Measurements from ENCODE around the gene GOLGA8O. TPM values are rescaled to one million over a fixed set of nuclear protein-coding genes. Genes with fewer than 3 reads are reported as not detected.
"Not testable (repeated sequence)": the region's sequence is repeated elsewhere in the genome, so short reads cannot be mapped to it uniquely, and the experiment has no call there.

GOLGA8O gene, protein sequence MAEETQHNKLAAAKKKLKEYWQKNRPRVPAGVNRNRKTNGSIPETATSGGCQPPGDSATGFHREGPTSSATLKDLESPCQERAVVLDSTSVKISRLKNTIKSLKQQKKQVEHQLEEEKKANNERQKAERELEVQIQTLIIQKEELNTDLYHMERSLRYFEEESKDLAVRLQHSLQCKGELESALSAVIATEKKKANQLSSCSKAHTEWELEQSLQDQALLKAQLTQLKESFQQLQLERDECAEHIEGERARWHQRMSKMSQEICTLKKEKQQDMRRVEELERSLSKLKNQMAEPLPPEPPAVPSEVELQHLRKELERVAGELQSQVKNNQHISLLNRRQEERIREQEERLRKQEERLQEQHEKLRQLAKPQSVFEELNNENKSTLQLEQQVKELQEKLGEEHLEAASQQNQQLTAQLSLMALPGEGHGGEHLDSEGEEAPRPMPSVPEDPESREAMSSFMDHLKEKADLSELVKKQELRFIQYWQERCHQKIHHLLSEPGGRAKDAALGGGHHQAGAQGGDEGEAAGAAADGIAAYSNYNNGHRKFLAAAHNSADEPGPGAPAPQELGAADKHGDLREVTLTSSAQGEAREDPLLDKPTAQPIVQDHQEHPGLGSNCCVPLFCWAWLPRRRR
- total RNA-seq: under 1 TPM in 1 of 4 donors, not detected in 3; 0.56 TPM

DNA sequence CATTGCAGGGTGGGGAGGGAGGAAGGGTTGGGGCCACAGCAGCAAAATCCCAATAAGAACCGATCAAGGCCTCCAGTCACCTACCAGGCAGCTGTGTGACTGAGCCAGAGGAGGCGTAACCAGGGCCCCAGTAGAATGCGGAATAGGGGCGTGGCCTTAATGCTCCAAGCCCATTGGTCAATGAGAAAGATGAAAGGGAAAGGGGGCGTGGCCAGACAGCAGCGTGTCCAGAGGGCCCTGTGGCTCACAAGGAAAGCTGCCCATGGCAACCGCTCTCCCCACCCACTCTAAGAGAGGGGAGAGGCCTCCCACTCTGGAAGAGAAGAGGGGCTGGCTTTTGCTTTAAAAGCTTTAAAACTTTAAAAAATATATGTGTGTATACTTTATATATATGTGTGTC, at the start of gene GOLGA8O:
TSS of gene GOLGA8O (minus strand) at position 101 of the 400 bp plus-strand sequence. CDS start at position 3, 98 bp downstream.
- DNase-seq; H3K4me1 ChIP-seq; intact Hi-C loops (cut with DNase I; ENCODE audit: low total_unique reads); H3K9me3 ChIP-seq; in situ Hi-C loops (cut with MboI; ENCODE audit: low sequenced_read_pairs in 4 of 4); H3K27ac ChIP-seq; H3K4me3 ChIP-seq; H3K27me3 ChIP-seq; H3K36me3 ChIP-seq; ATAC-seq: not testable (repeated sequence)

DNA sequence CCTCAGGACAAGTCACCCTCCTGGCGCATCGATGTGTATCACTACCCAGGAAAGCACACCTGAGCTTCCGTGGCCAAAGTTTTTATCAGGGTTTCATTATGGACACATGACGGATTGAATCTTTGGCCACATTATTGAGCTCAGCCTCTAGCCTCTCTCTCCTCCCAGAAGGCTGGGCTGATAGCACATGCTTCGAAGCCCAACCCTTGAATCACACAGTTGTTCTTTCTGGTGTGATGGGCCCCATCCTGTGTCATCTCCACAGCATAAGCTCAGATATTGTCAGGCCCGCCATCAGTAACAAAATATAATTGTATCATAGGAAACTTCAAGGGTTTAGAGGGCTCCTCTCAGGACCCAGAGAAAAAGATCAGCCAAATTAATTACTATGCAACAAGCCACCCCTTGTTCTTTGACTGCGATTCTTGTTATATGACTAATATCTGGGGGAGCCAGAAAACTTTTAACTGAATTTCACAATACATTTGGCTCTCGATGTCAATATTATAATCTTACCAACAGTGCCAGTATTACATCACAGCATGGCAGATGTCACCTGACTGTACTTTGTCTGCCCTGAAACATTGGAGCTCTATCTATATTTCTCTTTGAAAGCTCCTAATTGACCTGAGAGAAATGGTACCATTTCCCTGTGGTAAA, 48.8 kb upstream of the GOLGA8O start:
- H3K27me3 ChIP-seq; in situ Hi-C loops (cut with MboI; ENCODE audit: low sequenced_read_pairs in 4 of 4); intact Hi-C loops (cut with DNase I; ENCODE audit: low total_unique reads); H3K4me3 ChIP-seq; H3K27ac ChIP-seq; H3K9me3 ChIP-seq; H3K4me1 ChIP-seq; H3K36me3 ChIP-seq; DNase-seq: not testable (repeated sequence)
- peak; percentile 39 to 45 for ATAC-seq

DNA sequence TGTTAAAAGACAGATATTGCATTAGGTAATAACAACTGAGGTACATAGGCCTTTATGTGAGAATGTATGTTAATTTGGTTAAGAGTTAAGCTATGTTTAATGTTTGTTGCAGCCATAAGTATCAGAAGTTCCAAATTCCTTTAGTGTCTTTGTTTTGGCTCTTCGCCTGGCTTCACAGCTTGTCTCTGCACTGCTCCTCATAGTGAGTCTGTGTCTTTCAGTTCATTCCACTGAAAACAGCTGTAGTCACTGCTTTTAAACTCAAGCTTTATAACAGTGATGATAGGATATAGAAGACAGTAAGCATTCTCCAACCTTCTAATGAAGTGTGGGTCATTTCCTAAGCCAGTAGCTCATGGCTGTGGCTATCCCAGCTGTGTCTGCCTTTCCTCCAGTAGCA, 47.5 kb upstream of the GOLGA8O start:
- not testable (repeated sequence) for ATAC-seq, DNase-seq

DNA sequence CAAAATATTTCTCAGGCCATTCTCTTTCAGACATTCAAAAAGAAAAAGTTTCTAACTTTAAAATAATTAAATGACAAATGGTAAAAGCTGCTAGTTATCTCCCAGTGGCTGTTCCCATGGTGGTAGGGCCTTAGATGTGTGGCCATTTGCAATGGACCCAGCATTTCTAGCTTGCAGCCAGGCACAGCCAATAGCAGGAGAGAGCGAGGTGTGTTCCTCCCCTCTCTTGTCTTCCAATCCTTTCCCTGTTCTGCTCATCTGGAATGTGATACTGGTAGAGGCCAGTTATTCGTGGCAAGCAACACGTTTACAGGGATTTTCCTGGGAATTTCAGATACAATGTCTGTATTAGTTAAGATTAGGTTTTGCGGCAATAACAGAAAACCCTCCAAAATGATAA, 37.3 kb upstream of the GOLGA8O start:
- intact Hi-C loops (cut with DNase I; ENCODE audit: low total_unique reads): not testable (repeated sequence)

More for the DNA sequence above, 47.5 kb upstream of the GOLGA8O start:
- H3K27ac ChIP-seq; in situ Hi-C loops (cut with MboI; ENCODE audit: low sequenced_read_pairs in 4 of 4); H3K36me3 ChIP-seq; H3K9me3 ChIP-seq; H3K4me1 ChIP-seq; H3K4me3 ChIP-seq; intact Hi-C loops (cut with DNase I; ENCODE audit: low total_unique reads); H3K27me3 ChIP-seq: not testable (repeated sequence)

DNA sequence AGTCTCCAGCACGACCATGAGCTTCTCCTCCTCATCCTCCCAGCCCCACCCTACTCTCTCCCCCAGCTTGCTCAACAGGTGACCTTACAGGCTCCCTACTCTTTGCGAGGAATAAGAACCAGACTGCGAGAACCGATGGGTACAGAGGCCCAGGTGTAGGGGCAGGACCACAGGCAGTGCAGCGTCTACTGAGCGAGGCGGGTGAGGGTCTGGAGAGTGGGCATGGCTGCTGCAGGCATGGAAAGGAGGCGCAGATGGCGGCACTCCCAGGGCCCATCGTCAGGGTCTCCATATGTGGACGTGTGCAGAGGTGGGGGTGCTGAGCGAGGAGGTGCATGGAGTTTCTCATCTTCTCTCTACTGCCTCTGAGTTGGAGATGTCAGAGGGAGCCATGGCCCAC, 31.0 kb upstream of the GOLGA8O start:
- DNase-seq; H3K4me3 ChIP-seq; H3K9me3 ChIP-seq; ATAC-seq; intact Hi-C loops (cut with DNase I; ENCODE audit: low total_unique reads); H3K4me1 ChIP-seq; H3K27me3 ChIP-seq; in situ Hi-C loops (cut with MboI; ENCODE audit: low sequenced_read_pairs in 4 of 4); H3K27ac ChIP-seq; H3K36me3 ChIP-seq: not testable (repeated sequence)

More for the DNA sequence above, 37.3 kb upstream of the GOLGA8O start:
- H3K4me1 ChIP-seq; DNase-seq; H3K9me3 ChIP-seq; in situ Hi-C loops (cut with MboI; ENCODE audit: low sequenced_read_pairs in 4 of 4); H3K4me3 ChIP-seq; H3K27me3 ChIP-seq; ATAC-seq; H3K27ac ChIP-seq; H3K36me3 ChIP-seq: not testable (repeated sequence)

DNA sequence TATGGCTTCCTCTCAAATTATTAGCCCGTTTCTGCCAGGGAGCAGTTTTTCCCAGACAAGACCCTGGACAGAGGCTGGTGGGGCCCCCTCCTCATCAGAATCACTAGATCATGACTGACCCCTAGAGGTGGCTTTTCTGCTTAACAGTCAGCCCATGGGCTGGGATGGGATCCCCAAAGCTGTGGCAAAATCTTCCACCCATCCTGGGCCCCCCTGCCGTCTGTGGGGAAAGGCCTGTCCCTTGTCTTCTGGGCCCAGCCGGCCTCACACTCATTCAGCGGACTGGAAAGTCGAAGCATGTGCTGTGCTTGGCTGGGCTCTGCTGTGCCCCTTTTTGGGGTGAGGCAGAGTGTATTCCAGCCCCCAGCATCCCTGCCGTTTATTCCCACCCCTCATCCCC, 27.9 kb upstream of the GOLGA8O start:
- H3K27me3 ChIP-seq; ATAC-seq; in situ Hi-C loops (cut with MboI; ENCODE audit: low sequenced_read_pairs in 4 of 4); H3K9me3 ChIP-seq; H3K4me3 ChIP-seq; H3K4me1 ChIP-seq; intact Hi-C loops (cut with DNase I; ENCODE audit: low total_unique reads); DNase-seq; H3K36me3 ChIP-seq; H3K27ac ChIP-seq: not testable (repeated sequence)

DNA sequence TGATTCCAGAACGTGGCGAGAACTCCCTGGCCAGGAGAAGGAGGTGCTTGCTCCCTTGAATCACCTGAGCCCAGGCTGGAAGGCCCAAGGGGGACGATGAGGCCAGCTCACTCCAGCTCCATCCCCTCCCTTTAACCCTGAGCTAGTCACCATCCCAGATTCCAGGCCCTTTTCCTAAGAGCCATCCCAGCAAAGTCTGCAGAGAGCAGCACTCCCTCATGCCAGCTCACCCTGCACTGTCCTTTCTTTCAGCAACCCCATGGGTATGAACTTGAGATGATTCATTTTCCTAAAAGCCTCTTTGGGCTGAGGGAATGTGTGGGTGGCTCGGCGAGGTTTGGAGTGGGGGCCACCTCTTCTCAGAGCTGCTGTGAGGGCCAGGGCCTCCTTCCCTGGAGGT, 26.2 kb upstream of the GOLGA8O start:
- in situ Hi-C loops (cut with MboI; ENCODE audit: low sequenced_read_pairs in 4 of 4); ATAC-seq; DNase-seq; H3K4me3 ChIP-seq; H3K36me3 ChIP-seq; H3K27ac ChIP-seq; H3K27me3 ChIP-seq; intact Hi-C loops (cut with DNase I; ENCODE audit: low total_unique reads); H3K4me1 ChIP-seq; H3K9me3 ChIP-seq: not testable (repeated sequence)

DNA sequence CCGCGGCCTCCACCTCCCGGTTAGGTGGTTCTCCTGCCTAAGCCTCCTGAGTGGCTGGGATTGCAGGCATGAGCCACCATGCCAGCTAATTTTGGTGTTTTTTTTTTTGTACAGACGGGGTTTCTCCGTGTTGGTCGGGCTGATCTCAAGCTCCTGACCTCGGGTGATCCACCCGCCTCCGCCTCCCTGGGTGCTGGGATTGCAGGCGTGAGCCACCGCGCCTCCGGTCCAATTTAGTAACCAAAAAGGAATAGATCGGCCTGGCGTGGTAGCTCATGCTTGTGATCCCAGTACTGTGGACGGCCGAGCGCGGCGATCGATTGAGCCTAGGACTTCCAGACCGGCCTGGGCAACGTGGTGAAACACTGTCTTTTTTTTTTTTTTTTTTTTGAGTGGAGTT, 12.6 kb upstream of the GOLGA8O start:
- H3K4me3 ChIP-seq; H3K4me1 ChIP-seq; intact Hi-C loops (cut with DNase I; ENCODE audit: low total_unique reads); H3K36me3 ChIP-seq; DNase-seq; ATAC-seq; H3K27ac ChIP-seq; in situ Hi-C loops (cut with MboI; ENCODE audit: low sequenced_read_pairs in 4 of 4); H3K27me3 ChIP-seq; H3K9me3 ChIP-seq: not testable (repeated sequence)

DNA sequence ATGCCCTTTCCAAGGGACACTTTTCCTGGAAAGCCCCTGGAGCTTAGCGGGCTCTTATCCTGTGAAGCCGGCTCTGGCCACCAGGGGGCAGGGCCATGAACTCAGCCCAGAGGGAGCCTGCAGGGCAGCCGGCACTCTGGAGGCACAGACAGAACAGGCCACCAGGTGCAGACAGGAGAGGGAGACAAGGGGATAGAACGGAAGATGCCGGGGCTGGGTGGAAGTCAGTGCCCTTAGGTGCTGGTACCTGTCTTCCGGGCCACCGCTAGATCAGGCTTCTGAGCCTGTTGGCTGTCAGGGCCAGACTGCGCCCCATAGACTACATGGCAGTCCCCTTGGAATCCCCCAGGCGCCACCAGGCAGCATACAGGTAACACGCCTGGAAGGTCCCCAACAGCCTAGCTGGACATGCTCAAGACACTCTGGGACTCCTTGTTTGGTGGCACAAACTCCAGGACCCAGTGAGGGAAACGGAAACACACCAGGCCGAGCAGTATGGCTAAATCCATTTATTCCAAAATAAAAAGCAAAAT, 14.9 kb downstream of the GOLGA8O start:
- ATAC-seq; H3K4me3 ChIP-seq; H3K27ac ChIP-seq; in situ Hi-C loops (cut with MboI; ENCODE audit: low sequenced_read_pairs in 4 of 4); DNase-seq; intact Hi-C loops (cut with DNase I; ENCODE audit: low total_unique reads); H3K27me3 ChIP-seq; H3K36me3 ChIP-seq; H3K4me1 ChIP-seq; H3K9me3 ChIP-seq: not testable (repeated sequence)

DNA sequence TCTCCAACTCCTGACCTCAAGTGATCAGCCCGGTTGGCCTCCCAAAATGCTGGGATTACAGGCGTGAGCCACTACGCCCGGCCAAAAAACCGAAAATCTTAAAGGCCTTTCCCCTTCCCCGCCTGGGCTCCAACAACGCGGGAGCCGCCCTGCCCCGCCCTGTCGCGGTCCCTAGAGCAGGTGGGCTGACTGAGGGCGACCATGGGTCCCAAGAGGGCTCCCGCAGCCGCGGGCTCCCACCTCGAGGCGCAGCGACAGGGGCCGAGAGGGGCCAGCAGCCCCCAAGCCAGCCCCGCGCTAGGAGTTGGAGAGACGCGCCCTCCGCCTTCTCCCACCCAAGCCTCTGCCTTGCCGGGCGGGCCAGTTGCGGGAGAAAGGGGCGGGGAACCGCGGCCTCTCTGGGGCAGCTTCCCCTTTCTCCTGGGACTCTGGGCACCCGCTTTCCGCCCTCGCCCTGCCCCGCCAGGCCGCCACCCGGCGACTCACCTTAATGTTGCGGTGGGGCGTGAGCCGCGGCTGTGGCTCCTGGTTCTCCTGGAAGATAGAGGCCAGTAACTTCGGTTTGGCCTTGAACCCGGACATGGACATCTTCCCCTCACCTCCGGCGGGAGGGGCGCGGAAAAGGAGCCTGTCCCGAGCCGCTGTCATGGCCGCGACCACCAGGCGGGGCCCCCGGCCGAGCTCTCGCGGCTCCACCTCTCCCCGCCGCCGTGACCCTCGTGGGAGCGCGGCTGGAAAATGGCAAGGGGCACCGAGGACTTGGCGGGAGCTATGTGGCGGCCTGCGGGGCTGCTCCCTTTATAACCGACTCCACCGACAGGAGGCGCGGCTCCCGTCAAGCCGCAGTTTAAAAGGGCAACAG, 21.1 kb downstream of the GOLGA8O start:
- intact Hi-C loops (cut with DNase I; ENCODE audit: low total_unique reads); H3K27ac ChIP-seq; H3K36me3 ChIP-seq: not testable (repeated sequence)

DNA sequence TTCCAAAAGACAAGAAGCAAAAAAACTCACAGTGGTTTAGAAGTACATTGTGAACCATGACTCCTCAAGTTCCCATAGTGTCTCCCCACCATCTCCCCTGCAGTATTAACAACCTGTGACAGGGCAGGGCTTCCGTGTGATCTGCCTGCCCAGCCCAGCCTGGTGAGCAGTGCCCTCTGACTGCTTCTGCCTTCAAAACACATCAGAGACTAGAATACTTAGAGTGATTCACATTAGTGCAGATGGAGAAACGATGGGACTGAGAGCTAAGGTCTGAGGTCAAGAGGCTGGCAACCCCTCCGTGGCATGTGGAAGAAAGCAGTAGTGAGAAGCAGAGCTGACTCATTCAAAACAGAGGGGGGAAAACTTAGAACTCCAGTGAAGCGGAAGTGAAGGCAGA, 27.8 kb downstream of the GOLGA8O start:
- in situ Hi-C loops (cut with MboI; ENCODE audit: low sequenced_read_pairs in 4 of 4); H3K27ac ChIP-seq; intact Hi-C loops (cut with DNase I; ENCODE audit: low total_unique reads); H3K36me3 ChIP-seq; H3K4me3 ChIP-seq; H3K9me3 ChIP-seq; H3K27me3 ChIP-seq; ATAC-seq; DNase-seq; H3K4me1 ChIP-seq: not testable (repeated sequence)

More for the DNA sequence above, 21.1 kb downstream of the GOLGA8O start:
- H3K4me3 ChIP-seq; DNase-seq; in situ Hi-C loops (cut with MboI; ENCODE audit: low sequenced_read_pairs in 4 of 4); H3K27me3 ChIP-seq; H3K4me1 ChIP-seq; ATAC-seq; H3K9me3 ChIP-seq: not testable (repeated sequence)
